B cell (primary cell): ENCODE data around the gene BLM.

Experiments used
- EZH2 ChIP-seq: IDR thresholded peaks from 2 replicates; pipeline ENCODE4 v1.6.1; 2012; ENCODE audit warnings: borderline replicate concordance, low read depth, mild to moderate bottlenecking, moderate library complexity, low read length; ENCODE audit not compliant: insufficient read depth, poor library complexity, severe bottlenecking
- TF ChIP-seq, protein P1 (sequence below): fragments of 200-600 bp; IDR thresholded peaks from one replicate; pipeline ENCODE4 v1.8.0; 2022; ENCODE audit warnings: antibody characterized with exemption, mild to moderate bottlenecking

DNA sequence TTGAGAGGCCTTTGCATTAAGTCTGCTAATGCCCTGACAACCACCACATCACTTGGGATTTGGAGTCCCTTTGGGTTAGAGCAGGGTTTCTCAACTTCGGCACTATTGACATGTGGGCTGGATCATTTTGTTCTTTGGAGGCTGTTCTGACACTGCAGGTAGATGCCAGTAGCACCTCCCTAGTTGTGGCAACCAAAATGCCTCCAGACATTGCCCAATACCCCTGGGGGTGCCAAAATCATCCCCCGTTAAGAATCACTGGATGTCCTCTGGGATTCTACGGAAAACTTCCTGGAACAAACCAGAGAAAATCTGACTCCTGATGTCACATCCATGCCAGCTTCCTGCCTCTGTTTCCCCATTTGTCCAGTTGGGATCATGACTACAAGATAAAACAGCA lies 37.2 kb upstream of the BLM start:
- no peak for TF ChIP-seq EZH2
- TF ChIP-seq, protein P1, sequence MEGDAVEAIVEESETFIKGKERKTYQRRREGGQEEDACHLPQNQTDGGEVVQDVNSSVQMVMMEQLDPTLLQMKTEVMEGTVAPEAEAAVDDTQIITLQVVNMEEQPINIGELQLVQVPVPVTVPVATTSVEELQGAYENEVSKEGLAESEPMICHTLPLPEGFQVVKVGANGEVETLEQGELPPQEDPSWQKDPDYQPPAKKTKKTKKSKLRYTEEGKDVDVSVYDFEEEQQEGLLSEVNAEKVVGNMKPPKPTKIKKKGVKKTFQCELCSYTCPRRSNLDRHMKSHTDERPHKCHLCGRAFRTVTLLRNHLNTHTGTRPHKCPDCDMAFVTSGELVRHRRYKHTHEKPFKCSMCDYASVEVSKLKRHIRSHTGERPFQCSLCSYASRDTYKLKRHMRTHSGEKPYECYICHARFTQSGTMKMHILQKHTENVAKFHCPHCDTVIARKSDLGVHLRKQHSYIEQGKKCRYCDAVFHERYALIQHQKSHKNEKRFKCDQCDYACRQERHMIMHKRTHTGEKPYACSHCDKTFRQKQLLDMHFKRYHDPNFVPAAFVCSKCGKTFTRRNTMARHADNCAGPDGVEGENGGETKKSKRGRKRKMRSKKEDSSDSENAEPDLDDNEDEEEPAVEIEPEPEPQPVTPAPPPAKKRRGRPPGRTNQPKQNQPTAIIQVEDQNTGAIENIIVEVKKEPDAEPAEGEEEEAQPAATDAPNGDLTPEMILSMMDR, result no peak
